ENCODE data around the gene SORCS3. TPM values are rescaled to one million over a fixed set of nuclear protein-coding genes. Genes with fewer than 3 reads are reported as not detected.

The SORCS3 gene
- total and polyA plus RNA-seq, 2 of the 4 experiments (the other 2 are of a cell fraction) = not detected

DNA sequence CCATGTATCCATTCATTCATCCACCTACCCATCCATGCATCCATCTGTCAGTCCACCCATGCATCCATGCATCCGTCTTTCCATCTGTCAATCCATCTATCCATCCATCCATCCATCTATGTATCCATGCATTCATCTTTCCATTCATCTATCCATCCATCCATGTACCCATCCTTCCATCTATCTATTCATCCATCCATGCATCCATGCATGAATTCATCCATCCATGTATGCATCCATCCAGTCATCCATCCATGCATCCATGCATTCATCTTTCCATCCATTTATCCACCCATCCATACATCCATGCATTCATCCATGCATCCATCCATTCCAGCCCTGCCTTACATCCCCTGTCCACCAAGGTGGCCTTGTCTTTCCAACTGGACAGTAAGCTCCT, 45.7 kb downstream of the SORCS3 start:
- WGBS, 2 experiments (ENCODE audit: extremely low coverage in 2 of 2, insufficient read length in 1 of 2) = 18% methylated on average over 1 of the region's 1 CpG; no CpG with 5 or more reads in 1 of the 2 experiments
- intact Hi-C loops (cut with micrococcal nuclease) = no loop called here

More for the DNA sequence above, 45.7 kb downstream of the SORCS3 start:
- Histone ChIP-seq H3K56ac (ENCODE audit: extremely low read depth, insufficient read depth, low read length) (no peak overlapping the region), H2BK20ac (ENCODE audit: low read depth, low read length) (no peak overlapping the region), H3K23ac (ENCODE audit: low read depth, low read length) (no peak overlapping the region), H3K18ac (ENCODE audit: low read depth, low read length) (no peak overlapping the region), H3K27me3 (ENCODE audit: control insufficient read depth, insufficient read depth, low read length) (no peaks in the 10 kb centered on the region), H4K8ac (ENCODE audit: low read depth in 2 of 2, low read length in 2 of 2) (no peak overlapping the region), H3K36me3 (ENCODE audit: control insufficient read depth, insufficient read depth, low read length) (no peaks in the 10 kb centered on the region), H4K91ac (ENCODE audit: insufficient read depth, low read depth, low read length) (no peak overlapping the region), H3K79me1 (ENCODE audit: low read depth in 1 of 2, low read length in 2 of 2) (no peaks in the 10 kb centered on the region), H3K27ac (ENCODE audit: insufficient read depth, low read length) (no peak overlapping the region), H3K9me3 (ENCODE audit: control insufficient read depth, insufficient read depth, low read length) (peaks cover 7% of the 10 kb centered on the region; the same call in 1 of the 2 replicates), H3K4me1 (ENCODE audit: control insufficient read depth, insufficient read depth, low read length) (no peaks in the 10 kb centered on the region), H3K4ac (ENCODE audit: low read depth, low read length) (no peak overlapping the region), H3K14ac (replicated peaks; ENCODE audit: low read depth, low read length) (no peak overlapping the region), H4K5ac (ENCODE audit: low read depth, low read length) (no peak overlapping the region), H3K4me3 (ENCODE audit: insufficient read depth, low read depth, low read length) (no peak overlapping the region), H3K4me2 (ENCODE audit: low read depth, low read length) (no peak overlapping the region), H3K9me1 (ENCODE audit: insufficient read depth, low read length) (no peaks in the 10 kb centered on the region), H2BK120ac (ENCODE audit: low read depth, low read length) (no peak overlapping the region), H2BK15ac (ENCODE audit: low read depth, low read length) (no peak overlapping the region), H2AFZ (replicated peaks; ENCODE audit: low read length, poor library complexity) (no peak overlapping the region), H4K20me1 (ENCODE audit: insufficient read depth, low read length) (no peaks in the 10 kb centered on the region), H2BK5ac (ENCODE audit: low read depth, low read length, poor library complexity, severe bottlenecking) (no peak overlapping the region), H2AK5ac (ENCODE audit: low read depth, low read length) (no peak overlapping the region), H3K9ac (ENCODE audit: low read depth, low read length) (no peak overlapping the region), H2AK9ac (replicated peaks; ENCODE audit: low read depth, low read length, poor library complexity) (no peak overlapping the region)
- no TSS peak for BruUV-seq (replicated peaks)
- TF ChIP-seq MAFK (IDR thresholded peaks at IDR 0.05; ENCODE audit: low read depth, low read length) (no peak), BHLHE40 (IDR thresholded peaks at IDR 0.05; ENCODE audit: low read depth, low read length) (no peak), SMC3 (IDR thresholded peaks at IDR 0.05; ENCODE audit: low read depth, low read length) (no peak), RCOR1 (IDR thresholded peaks at IDR 0.05; ENCODE audit: insufficient replicate concordance, low read length) (no peak), CEBPB (IDR thresholded peaks at IDR 0.05; ENCODE audit: low read depth, low read length) (no peak), CHD1 (IDR thresholded peaks at IDR 0.05; ENCODE audit: low read depth, low read length) (no peak), NFE2L2 (IDR thresholded peaks at IDR 0.05; ENCODE audit: low read depth, low read length) (no peak), RAD21 (IDR thresholded peaks at IDR 0.05; ENCODE audit: low read length) (no peak), RFX5 (IDR thresholded peaks at IDR 0.05; ENCODE audit: low read depth, low read length) (no peak), FOS (IDR thresholded peaks at IDR 0.05; ENCODE audit: low read depth, low read length) (no peak), MAZ (IDR thresholded peaks at IDR 0.05; ENCODE audit: borderline replicate concordance, low read depth, low read length) (no peak), POLR2A (IDR thresholded peaks at IDR 0.05; ENCODE audit: low read depth, low read length) (no peak), MXI1 (IDR thresholded peaks at IDR 0.05; ENCODE audit: borderline replicate concordance, low read depth, low read length) (no peak)
- TF ChIP-seq, protein P1, sequence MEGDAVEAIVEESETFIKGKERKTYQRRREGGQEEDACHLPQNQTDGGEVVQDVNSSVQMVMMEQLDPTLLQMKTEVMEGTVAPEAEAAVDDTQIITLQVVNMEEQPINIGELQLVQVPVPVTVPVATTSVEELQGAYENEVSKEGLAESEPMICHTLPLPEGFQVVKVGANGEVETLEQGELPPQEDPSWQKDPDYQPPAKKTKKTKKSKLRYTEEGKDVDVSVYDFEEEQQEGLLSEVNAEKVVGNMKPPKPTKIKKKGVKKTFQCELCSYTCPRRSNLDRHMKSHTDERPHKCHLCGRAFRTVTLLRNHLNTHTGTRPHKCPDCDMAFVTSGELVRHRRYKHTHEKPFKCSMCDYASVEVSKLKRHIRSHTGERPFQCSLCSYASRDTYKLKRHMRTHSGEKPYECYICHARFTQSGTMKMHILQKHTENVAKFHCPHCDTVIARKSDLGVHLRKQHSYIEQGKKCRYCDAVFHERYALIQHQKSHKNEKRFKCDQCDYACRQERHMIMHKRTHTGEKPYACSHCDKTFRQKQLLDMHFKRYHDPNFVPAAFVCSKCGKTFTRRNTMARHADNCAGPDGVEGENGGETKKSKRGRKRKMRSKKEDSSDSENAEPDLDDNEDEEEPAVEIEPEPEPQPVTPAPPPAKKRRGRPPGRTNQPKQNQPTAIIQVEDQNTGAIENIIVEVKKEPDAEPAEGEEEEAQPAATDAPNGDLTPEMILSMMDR (conservative IDR thresholded peaks at IDR 0.05; ENCODE audit: low read depth, low read length) = no peak
- TF ChIP-seq, protein P2, sequence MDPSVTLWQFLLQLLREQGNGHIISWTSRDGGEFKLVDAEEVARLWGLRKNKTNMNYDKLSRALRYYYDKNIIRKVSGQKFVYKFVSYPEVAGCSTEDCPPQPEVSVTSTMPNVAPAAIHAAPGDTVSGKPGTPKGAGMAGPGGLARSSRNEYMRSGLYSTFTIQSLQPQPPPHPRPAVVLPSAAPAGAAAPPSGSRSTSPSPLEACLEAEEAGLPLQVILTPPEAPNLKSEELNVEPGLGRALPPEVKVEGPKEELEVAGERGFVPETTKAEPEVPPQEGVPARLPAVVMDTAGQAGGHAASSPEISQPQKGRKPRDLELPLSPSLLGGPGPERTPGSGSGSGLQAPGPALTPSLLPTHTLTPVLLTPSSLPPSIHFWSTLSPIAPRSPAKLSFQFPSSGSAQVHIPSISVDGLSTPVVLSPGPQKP (IDR thresholded peaks at IDR 0.05; ENCODE audit: borderline replicate concordance, low read depth, low read length) = no peak
- TF ChIP-seq, protein P3, sequence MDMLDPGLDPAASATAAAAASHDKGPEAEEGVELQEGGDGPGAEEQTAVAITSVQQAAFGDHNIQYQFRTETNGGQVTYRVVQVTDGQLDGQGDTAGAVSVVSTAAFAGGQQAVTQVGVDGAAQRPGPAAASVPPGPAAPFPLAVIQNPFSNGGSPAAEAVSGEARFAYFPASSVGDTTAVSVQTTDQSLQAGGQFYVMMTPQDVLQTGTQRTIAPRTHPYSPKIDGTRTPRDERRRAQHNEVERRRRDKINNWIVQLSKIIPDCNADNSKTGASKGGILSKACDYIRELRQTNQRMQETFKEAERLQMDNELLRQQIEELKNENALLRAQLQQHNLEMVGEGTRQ (IDR thresholded peaks at IDR 0.05; ENCODE audit: low read depth, low read length) = no peak
- dilution Hi-C loops (cut with HindIII; ENCODE audit: low sequenced_read_pairs, unreplicated experiment) = no loop called here
- ChIA-PET POLR2A (ENCODE audit: unreplicated experiment) (no interaction called here), CTCF (no interaction called here)
- ATAC-seq (ENCODE audit: low read depth) = no peak
- in situ Hi-C loops (cut with MboI; ENCODE audit: low sequenced_read_pairs) = no loop called here
- DNase-seq = no peak

Data from IMR-90 (cell line).